ENCODE measurements around the gene SLC35A2. TPM values are rescaled to one million over a fixed set of nuclear protein-coding genes. Genes with fewer than 3 reads are reported as not detected.

The SLC35A2 gene
- total RNA-seq, 1 donor from 2014 or later: 21.9 TPM

DNA sequence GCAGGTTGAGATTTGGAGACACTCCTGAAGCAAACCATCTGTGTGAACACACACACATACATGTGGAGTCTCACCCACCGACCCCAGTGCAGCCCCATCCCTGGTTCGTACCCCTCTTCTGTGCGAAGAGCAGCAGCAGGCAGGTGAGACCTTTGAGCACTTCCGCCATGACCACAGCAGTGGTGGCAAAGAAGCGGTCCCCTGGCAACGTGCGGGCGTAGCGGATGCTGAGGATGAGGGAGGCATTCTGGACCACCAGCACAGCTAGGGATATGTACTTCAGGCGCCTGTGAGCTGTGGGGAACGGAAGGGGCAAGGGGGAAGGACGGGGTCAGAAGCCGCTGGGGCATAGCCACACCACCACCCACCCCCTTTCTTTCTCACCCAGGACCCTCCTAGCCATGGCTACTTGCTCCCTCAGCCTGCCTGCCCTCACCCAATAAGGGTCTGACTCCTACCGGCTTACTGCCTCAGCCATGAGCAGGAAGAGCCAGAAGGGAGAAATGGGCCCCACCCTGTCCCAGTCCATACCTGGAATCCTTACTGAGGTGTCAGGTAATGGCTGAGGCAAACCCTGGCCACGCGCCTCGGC, 1.6 kb downstream of the SLC35A2 start:
- no peak for FAIRE-seq
- Histone ChIP-seq H3K27me3 (ENCODE audit: control insufficient read depth, insufficient read depth, low read length) (no peaks in the 10 kb centered on the region), H3K4me3 (ENCODE audit: low read depth, low read length) (no peak overlapping the region), H3K36me3 (ENCODE audit: control insufficient read depth, insufficient read depth, low read length) (peaks cover 2% of the 10 kb centered on the region)
- DNase-seq (ENCODE audit: low read depth): no peak
- TF ChIP-seq, protein P1, sequence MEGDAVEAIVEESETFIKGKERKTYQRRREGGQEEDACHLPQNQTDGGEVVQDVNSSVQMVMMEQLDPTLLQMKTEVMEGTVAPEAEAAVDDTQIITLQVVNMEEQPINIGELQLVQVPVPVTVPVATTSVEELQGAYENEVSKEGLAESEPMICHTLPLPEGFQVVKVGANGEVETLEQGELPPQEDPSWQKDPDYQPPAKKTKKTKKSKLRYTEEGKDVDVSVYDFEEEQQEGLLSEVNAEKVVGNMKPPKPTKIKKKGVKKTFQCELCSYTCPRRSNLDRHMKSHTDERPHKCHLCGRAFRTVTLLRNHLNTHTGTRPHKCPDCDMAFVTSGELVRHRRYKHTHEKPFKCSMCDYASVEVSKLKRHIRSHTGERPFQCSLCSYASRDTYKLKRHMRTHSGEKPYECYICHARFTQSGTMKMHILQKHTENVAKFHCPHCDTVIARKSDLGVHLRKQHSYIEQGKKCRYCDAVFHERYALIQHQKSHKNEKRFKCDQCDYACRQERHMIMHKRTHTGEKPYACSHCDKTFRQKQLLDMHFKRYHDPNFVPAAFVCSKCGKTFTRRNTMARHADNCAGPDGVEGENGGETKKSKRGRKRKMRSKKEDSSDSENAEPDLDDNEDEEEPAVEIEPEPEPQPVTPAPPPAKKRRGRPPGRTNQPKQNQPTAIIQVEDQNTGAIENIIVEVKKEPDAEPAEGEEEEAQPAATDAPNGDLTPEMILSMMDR (IDR thresholded peaks at IDR 0.05; ENCODE audit: insufficient read depth, low read length, severe bottlenecking): no peak

DNA sequence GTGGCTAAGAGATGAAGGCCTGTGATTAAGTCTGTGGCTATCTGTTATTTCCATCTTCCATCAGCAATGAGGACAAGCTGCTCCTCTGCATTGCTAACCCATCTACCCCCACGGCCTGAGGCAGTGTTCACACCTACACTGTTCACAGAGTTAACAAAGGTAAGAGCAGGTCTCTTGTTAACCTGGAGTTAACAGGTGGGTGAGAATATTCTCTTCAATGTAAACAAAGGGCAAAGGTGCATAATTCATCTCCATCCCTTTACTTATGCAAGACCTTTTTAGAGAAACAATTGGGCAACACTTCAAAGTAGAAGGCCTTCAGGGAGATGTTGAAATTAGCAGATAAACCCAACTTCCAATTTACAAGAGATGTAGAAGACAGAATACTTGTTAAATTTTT, 2.8 kb downstream of the SLC35A2 start:
- FAIRE-seq: no peak
- TF ChIP-seq, protein P1 (IDR thresholded peaks at IDR 0.05; ENCODE audit: insufficient read depth, low read length, severe bottlenecking): no peak
- H3K4me3 ChIP-seq (ENCODE audit: low read depth, low read length): no peak overlapping the region
- no peak for DNase-seq (ENCODE audit: low read depth)
- no peaks in the 10 kb centered on the region for H3K27me3 ChIP-seq (ENCODE audit: control insufficient read depth, insufficient read depth, low read length)
- H3K36me3 ChIP-seq (ENCODE audit: control insufficient read depth, insufficient read depth, low read length): peaks cover 2% of the 10 kb centered on the region

DNA sequence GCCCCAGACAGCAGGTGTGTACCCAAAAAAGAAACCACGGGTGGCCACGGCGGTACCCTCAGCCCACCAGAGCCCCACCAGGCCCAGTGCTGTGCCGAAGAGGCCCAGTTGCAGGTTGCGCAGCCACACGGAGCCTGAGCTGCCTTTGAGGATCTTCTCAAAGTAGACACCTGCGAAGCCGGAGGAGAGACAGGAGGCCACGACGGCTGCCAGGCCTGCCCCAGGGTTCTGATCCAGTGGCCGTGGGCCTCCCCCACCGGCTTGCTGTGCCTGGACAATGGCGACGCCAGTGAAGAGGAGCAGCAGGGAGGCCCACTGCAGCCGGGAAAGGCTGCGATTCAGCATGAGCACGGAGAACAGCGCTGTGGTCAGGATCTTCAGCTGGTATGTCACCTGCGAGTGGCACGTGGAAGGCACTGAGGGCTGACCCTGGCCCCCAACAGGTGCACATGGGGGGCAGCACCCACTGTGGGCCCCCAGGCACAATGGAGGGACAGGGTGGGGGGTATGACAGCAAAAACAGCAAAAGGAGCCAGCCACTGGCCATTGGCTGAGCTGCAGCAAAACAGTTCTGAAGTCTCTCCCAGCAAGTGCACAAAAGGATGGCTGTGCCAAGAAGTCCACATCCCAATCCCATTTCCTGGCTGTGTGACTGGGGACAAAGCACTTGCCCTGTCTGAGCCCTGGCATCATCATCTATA, 6.2 kb downstream of the SLC35A2 start:
- peak; percentile 7 for FAIRE-seq
- Histone ChIP-seq H3K4me3 (ENCODE audit: low read depth, low read length) (no peak overlapping the region), H3K36me3 (ENCODE audit: control insufficient read depth, insufficient read depth, low read length) (peaks cover 4% of the 10 kb centered on the region), H3K27me3 (ENCODE audit: control insufficient read depth, insufficient read depth, low read length) (no peaks in the 10 kb centered on the region)
- TF ChIP-seq, protein P1 (IDR thresholded peaks at IDR 0.05; ENCODE audit: insufficient read depth, low read length, severe bottlenecking): no peak
- DNase-seq (ENCODE audit: low read depth): no peak

DNA sequence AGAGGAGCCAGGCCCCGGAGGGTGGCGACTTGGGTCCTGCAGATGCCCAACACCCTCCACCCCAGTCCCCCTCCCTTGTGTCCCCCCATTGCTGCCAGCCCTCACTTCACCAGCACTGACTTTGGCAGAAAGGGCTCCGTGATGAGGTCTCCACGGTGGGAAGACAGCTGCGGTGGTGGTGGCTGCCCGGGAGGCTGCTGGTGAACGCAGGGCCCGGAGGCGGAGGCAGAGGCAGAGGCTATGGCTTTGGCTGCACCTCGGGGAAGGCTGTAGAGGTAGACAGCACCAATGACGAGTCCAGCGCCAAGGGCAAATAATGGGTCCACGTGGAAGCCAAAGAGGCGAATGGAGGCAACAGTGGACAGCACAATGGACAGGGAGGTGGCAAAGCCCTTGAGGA, 6.8 kb downstream of the SLC35A2 start:
- no peak for DNase-seq (ENCODE audit: low read depth)
- Histone ChIP-seq H3K4me3 (ENCODE audit: low read depth, low read length) (no peak overlapping the region), H3K36me3 (ENCODE audit: control insufficient read depth, insufficient read depth, low read length) (peaks cover 4% of the 10 kb centered on the region), H3K27me3 (ENCODE audit: control insufficient read depth, insufficient read depth, low read length) (no peaks in the 10 kb centered on the region)
- FAIRE-seq: no peak
- TF ChIP-seq, protein P1 (IDR thresholded peaks at IDR 0.05; ENCODE audit: insufficient read depth, low read length, severe bottlenecking): no peak

DNA sequence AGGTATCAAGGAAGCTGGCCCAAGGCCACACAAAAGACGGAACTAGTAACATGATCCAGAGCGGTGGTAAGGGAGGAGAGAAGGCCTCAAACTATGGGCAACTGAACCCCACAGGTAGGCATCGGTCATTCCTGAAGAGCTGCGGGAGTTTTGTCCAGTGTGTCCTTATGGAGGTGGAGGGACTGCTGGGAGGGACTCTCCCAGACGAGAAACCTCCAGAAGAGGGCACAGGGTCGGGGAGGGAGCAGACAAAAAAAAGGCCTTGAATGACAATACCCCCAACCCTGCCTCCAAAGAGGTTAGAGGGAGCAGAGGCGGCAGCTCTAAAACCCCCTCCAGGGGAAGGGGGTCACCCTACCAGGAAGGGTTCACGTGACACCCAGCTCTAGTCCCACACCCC, 7.3 kb downstream of the SLC35A2 start:
- no peak overlapping the region for H3K4me3 ChIP-seq (ENCODE audit: low read depth, low read length)
- TF ChIP-seq, protein P1 (IDR thresholded peaks at IDR 0.05; ENCODE audit: insufficient read depth, low read length, severe bottlenecking): no peak
- DNase-seq (ENCODE audit: low read depth) (no peak), FAIRE-seq (no peak)
- peaks cover 4% of the 10 kb centered on the region for H3K36me3 ChIP-seq (ENCODE audit: control insufficient read depth, insufficient read depth, low read length)
- no peaks in the 10 kb centered on the region for H3K27me3 ChIP-seq (ENCODE audit: control insufficient read depth, insufficient read depth, low read length)
